Endometrium (tissue), 2 donors: ENCODE measurements around the gene ITGA11.
"Not testable (repeated sequence)": the region's sequence is repeated elsewhere in the genome, so short reads cannot be mapped to it uniquely, and the experiment has no call there.

ENCODE experiments used
- FAIRE-seq: peaks from 2 replicates; lab custom pipeline; 2012; peaks lifted over from hg19 to GRCh38; lab: Jason Lieb, UNC
- donor health status: control.
- donor health status: control.

The ITGA11 gene

DNA sequence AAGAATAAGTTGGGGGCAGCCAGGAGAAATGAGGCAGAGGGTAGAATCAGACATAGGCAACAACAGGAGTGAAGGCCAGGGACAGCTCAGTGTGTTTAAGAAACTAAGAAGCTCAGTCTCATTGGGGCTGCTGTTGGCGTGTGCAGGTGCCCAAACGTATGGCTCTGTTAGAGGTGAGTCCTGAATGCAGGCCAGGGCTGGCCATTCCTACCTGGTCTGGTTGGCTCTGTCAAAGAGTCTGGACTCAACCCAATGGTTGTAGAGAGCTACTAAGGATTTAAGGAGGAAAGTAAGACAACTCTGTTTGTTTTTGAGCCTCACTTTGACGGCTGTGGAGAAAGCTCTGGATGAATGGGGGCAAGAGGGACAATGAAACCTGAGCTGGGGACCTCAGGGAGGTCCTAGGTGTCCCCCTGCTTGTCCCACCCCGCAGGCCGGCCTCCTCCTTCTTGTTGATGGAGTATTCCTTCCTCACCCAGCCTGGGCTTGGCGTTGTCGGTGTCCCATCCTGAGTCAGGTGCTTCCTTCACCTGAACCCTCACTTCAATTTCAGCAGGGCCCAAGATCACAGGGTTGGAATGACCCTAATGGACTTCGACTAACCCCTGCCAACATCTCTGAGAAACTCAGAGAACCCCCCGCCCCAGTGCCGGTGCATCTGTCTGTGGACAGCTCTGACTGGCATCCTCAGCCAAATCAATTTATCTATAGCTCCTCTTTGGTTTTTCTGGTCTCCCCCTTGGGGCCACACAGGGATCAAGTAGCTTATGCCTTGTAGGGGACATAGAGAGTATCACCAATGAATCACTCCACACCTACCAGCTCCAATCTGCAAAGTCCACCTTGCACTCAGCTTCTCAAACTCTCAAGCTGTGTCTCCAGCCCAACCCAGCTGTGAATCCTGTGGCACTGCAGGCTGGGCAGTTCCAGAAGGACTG lies 8.3 kb downstream of the ITGA11 start:
- FAIRE-seq: no peak

DNA sequence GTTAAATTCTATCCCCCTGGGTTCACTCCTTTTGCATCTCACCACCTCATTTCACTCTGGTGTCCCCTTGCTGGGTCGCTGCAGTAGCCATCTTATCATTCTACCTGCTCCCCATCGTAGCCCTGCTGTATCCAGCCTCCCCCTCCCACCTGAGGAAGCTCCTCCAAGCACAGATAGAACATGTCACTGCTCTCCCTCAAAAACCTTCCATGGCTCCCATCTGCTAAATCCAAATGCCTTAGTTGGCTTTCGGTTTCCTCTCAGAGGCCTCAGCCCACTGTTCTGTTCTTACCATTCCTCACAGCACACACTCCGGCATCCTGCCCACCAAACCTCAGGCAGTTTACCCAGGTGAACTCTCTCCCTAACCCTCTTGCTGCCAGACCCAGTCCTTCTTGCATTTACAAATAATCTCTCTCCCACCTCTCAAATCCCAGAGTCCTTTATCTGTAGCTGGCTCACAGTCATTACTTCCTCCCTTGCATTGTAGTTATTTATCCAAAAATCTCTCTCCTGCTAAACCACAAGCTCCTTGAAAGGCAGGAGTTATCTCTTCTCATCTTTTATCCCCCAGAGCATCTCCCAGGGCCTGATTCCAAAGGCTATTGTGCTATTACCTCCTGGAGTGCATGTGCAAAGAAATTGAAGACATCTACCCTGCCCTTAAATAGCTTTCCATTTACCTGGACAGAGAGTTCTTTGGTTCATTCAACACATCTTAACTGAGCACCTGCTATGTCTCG lies 9.4 kb downstream of the ITGA11 start:
- not testable (repeated sequence) for FAIRE-seq

DNA sequence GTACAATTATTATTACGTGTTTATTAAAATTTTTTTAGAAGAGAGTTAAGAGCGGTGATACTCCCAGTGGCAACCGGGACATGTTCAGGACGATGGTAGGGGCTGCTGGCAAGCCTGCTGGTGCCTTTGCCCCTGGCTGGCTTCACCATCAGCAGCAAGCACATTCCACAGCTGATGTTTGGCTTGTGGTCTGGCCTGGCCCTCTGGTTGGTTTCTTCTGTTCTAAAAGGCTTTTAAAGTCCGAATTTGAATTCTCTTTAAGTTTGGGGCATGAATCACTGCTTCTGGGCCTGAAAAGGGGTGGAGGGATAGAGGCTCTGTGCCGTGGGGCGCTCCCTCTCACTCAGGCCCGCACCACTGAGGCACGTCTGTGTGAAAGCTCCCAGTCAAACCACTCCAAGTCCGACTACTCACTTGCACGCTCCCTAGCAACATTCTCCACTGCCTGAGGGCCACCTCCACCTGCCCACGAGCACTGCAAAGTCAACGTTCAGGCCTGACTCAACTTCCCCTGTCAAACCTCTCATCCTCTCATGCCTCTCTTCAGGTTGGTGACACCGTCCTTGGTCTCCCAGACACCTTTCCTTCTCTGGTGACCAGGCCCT lies 10.1 kb downstream of the ITGA11 start:
- no peak for FAIRE-seq

DNA sequence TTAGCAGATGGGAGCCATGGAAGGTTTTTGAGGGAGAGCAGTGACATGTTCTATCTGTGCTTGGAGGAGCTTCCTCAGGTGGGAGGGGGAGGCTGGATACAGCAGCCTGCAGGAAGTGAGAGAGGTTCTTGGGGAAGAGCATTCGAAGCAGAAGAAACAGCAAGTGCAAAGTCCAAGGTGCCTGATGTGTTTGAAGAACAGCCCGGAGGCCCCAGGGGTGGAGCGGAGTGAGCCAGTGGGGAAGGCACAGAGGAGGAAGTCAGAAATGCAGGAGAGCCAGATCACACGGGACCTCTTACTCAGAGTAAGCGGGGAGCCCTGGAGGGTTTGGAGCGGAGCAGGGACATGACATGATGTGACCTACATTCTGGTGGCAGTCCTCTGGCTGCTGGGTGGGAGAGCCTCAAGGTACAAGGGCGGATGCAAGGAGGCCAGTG lies 10.8 kb downstream of the ITGA11 start:
- no peak for FAIRE-seq

DNA sequence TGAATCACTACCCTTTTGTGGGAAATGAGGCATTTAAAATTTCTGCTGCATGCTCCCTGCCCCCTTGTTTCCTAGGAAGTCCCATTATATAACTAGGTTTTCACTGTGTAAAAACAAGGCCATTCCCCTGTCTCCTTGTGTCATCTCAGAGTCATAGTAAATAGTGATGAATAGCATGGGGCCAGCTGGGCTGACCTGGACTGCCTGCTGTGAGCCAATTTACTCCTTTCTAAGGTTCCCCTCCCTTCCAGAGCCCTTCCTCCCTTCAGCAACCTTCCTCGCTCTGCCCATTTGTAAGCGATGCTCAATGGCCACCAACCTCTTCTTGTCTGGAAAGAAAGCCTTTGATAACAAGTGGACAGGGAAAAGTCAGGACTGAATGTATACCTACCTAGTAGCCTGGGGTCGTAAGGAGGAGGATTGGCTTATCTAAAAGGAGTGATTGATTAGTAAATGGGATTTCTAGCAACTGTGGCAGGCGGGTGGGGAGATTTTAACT lies 11.7 kb downstream of the ITGA11 start:
- no peak for FAIRE-seq

DNA sequence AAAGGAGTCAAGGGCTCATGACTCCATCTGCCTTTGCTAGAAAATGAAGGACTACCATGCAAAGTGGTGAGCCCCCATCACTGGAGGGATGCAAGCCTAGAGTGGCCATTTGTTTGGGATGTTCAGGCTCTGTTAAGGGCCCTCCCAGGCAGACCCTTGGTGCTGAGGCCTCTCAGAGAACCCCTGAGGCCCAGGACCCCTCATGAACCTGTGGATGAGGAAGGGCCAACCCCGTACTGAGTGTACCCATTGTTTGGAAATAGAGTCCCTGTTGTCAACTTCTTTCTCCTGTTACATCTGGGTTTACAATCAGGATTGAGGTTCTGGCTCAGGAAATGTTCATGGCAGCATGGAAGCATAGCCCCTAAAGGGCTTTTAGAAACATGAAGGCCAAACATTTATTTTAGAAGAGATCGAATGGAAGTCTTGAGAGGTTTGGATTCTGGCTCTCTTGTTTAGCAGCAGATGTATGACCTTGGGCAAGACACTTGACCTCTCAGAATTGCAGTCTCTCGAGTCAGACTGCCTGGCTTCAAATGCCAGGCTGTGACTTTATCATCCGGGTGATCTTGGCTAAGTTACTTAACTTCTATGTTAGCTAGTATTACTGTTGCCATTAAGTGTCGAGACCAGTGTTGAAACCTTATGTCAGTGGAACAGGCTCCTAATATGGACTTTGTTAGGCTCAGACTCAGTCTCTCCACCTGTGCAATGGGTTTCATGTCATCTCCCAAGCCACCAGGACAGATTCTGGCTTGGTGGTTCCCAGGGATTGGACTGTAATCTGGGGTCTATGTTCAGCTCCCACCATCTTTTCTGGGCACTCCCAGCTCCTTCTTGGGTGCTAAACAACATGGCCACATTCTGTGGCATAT lies 12.4 kb downstream of the ITGA11 start:
- FAIRE-seq: no peak

DNA sequence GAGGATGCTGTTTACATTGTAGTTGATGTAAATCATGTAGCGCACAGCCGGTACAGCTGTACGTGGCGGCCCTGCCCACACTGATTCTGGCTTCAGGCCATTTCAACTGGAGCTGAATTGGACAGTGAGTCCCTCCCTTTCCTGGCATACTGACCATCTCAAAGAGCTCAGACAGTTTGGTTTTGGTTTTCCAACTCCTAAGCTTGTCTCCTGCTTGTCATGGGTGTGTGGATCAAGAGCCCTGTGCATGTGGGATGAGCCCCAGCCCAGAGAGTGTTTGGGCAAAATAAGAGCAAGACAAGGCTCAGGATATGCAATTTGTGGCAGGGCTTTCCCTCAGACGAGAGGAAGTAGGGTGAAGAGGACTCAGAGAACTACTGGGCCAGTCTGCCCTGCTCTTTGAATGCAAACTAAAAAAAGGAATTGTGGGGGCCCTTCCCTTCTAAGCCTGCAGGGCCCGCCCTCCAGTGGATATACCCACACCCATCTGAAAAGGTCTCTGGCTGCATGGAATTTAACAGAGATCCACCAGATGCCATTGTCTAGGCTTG lies 13.3 kb downstream of the ITGA11 start:
- no peak for FAIRE-seq

DNA sequence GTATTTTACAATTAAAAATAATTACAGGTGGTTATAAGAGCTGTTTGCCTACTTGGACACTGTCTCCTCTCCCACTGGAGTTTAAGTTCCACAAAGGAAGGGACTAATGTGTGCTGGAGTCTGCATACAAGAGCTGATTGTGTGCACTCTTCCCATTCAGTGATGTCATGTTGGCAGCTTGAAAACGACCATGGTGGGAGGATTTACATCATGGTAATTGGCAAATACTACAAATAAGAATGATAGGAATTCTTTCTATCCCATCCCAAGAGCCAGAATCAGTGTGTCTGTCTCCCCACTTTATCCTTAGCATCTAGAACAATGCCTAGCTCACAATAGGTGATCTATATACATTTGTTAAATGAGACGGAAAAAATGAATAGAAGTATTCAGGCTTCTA lies 14.1 kb downstream of the ITGA11 start:
- FAIRE-seq: no peak

DNA sequence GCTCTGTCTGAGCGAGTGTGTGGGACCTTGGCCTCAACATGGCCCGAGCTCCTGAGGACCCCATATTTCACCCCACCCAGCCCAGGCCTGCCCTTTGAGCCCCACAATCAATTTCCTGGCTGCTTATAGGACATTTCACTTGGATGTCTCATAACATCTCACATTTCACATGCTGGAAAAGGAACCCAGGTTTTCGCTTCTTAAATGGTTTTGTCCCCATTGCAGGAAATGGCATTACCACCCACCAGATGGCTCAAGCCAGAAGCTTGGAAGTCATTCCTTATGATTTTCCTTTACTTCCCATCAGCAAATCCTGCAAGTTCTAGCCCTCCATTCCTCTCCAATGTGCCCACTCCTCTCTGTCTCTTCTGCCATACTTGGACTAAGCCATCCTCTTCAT lies 14.9 kb downstream of the ITGA11 start:
- no peak for FAIRE-seq

DNA sequence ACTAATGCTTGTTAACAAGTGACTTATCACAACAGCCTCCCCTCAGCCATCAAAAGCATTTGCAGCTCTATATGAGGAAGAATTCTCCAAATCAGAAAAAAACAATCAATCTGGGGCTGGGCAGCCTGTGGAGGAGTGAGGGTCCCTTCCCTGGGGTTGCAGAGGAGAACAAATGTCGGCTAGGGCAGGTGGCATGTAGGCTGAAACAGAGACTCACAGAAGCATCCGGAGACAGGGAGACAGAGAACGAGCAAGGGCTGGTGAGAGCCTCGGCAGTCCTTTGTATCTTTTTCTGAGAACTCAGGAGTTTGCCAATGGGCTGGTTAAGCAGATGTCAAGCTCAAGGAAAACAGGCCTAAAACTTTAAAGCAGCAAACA lies 15.8 kb downstream of the ITGA11 start:
- FAIRE-seq: no peak

DNA sequence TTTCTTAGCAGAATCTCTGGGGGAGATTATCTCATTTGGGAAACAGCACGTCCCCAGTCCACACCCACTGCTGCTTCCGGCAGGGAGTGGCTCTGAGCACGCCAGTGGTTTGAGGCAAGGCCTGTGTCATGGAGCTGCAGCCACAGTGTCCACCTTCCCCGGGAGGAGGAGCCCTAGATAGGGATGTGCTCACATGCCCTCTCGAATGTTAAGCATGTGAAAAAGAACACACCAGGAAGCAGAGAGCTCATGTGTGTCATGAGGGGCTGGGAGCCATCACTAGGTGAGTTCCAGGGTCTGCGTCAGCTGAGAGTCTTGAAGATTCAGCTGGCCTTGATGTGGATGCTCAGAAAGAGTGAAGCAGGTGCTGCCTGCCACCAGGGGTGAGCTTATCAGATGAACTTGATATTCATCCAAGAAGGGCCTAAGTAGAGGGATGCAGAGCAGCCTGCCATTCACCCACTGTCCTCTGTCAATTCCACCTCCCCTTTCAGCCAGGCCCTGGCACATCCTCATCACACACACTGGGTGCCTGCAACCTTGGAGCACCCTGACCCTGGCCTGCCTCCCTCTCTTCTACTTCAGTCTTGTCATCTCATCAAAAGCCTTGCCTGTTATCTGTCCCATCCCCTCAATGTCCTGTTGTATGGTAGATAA lies 16.3 kb downstream of the ITGA11 start:
- FAIRE-seq: no peak

DNA sequence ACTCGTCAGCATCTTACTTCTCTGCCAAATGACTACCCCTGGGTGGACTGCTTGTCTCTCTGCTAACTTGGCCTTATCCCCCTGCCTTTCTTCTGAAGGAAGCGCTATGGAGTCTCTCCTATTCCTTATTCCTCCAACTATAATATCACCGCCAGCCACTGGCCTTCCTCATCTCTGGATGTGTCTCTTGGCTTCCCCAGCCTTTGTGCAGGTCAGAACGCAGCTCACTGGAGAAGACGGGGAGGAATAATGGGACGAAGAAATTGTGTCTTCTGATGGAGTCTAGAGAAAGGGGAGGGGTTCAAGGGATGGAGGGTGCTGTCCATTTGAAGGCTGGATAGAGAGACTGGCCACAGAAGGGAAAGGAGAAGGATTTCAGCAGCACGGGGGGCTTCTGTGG lies 16.9 kb downstream of the ITGA11 start:
- FAIRE-seq: no peak

DNA sequence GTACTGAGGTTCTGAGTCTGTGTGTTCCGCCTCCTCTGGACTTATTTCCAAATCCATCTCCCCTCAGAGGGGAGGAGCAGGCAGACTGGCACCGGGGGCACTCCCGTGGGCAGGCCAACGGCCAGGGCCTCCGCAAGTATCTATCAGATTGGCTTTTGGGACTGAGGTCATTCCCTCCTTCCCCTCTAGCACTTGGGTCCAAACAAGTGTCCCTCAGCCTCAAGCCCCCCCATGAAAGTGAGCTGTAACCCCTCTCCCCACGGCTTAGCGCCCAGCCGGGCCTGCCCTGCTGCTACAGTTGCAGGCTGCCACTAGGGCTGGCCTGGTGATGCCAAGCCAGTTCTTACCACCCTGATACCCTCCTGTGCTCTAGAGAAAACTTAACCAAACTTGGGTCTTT lies 17.4 kb downstream of the ITGA11 start:
- no peak for FAIRE-seq

DNA sequence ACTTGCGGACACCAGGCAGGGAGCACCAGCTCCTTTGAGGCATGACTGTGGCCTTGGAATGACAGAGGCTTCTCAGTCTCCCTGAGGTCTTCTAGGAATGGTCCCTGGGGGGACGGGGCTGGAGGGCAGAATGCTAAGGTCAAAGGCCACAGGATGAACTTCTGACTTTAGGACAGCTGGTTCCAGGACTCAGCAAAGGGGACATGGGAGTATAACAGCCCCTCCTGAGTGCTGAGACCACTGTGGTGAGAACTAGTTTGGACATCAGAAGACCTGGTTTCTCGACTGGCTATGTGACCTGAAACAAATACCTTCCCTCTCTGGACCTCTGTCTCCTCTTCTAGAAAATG lies 17.8 kb downstream of the ITGA11 start:
- no peak for FAIRE-seq

DNA sequence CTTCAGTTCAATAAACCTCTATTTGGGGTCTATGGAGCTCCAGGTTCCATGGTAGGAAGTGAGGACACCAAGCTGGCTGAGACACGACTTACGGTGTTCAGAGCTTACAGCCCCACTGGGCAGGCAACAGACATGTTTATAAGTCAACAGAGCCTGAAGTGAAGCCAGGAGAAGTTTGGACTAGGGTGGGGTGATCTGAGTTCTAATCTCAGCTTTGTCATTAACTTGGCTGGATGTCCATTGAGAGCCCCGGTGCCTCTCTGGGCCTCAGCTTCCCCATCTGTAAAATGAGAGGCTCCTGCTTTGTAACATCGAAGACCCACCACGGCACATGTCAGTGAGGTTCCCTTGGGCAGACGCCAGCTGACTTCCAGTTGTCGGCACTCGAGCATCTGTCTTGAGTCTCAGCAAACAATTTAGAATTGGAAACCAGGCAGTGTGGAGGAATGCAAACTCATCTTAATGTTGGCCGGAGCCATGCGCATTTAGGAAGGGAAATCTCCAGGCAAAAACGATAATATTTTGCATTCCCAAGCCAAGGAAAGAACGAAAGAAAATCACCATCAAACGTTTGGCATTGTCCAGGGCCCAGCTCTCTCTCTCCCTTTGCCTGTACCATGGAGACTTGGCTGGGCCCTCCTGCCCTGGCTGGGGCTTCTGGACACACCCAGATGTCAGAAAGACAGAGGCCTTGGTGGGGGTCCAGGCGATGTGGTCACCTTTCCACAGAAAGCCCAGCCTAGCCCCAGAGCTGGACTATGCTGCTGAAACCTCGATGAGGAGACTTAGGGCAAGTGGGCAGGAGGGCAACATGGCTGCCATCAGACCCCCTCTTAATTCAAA lies 18.4 kb downstream of the ITGA11 start:
- no peak for FAIRE-seq

DNA sequence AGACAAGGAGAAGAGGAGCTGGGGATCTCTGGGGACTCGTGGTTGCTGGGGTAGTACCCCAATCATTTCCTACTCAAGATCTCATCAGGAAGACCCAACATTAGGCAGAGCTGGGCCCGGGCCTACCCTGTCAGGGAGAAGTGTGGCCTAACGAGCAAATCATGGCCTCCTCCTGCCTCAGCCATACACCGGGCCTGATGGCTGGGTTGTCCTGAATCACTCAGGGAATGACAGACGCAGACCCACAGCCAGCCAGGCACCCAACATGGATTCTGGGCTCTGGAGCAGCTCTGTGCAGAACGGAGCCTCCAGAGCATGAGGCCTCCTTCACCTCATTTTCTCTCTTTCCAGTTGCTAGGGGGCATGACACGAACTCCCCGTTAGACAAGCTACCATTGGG lies 19.7 kb downstream of the ITGA11 start:
- FAIRE-seq: no peak

DNA sequence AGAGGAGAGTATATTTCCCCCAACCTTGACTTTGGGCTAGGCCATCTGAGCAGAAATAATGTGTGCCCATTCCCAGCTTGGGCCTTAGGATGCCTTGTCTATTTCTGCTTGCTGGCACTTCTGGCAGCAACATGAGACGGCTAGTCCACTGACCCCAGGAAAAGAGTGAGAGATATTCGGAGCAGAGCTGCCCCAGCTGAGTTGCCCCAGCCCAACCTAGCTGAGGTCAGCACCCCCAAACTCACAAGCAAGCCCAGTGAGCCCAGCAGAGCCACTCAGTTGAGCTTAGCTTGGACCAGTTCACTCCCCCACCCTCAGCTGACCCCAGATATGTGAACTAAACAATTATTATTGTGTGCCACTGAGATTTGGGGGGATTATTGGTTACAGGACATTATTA lies 20.2 kb downstream of the ITGA11 start:
- FAIRE-seq: no peak

DNA sequence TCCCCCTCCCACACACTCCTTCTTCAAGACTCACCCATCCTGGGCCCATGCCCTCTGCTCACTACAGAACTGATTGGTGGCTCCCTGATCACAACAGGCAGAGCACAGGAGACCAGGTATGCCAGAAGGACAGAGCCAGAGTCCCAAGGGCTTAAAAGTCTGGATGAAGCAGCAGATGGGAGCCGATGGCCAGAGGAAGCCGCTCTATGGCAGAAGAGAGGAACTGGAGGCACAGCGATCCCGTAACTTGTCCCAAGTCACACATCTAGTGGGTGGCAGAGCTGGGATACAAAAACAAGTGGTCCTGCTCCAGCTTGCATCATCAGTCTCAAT lies 20.7 kb downstream of the ITGA11 start:
- FAIRE-seq: no peak

DNA sequence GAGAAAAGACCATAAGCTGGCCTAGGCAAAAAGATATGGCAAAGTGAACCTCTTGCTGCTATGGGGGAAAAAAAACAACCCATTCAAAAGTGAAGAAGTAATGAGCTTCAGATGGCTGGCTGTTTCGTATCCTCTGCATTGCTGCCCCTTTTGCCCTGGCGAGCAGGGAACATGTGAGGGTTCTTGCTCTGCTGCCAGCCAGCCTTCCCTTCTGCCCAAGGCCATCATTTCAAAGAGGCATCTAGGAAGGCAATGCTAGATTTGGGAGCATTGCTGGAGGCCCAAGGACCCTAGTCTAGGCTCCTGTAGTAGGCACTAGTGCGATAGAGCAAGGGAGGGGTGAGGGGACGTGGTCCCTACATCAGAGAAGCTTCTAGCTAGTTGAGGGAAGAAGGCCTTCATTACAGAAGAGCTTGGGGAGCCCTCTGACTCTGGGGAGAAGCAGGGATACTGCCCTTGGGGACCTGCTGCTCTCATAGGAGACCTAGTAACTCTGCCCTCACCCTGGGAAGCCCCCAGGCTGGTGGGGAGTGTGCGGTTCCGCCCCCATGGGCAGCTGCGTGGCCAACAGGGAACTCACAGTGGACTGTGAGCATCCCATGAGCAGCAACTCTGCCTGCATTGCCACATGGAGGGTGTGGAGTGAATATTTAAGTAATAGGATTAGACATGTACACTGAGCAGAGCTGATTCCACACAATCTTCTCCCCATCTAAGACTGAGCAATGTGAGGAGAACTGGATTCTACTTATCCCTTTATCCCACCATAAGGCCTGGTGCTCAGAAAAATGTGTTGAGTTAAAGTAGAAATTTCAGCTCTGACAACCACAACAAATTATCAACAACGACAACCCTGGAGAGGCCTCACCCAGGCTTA lies 21.3 kb downstream of the ITGA11 start:
- FAIRE-seq: no peak
